ENCODE results near the gene RNF5.
A peak's percentile ranks its signal among the peaks of the same experiment; 100 is the strongest.

Gene RNF5

GRCh38 chr6:32153564-32154513 lies 24.4 kb upstream of the RNF5 start, which contains the start of gene PPT2 (continued):
- TF ChIP-seq ZNF518A (tag by site-specific recombination; conservative IDR thresholded peaks at IDR 0.05; ENCODE audit: low read depth) (0 out of 2 replicates have a peak, but pooled peaks have one; percentile 28), ZNF121 (tag by site-specific recombination; IDR thresholded peaks at IDR 0.05) (peak; percentile 79), ZNF664 (tag by site-specific recombination; IDR thresholded peaks at IDR 0.05) (no peak), RBAK (tag by site-specific recombination; IDR thresholded peaks at IDR 0.05) (no peak), MZF1 (tag by site-specific recombination; IDR thresholded peaks at IDR 0.05; ENCODE audit: borderline replicate concordance) (no peak), ZNF2 (tag by site-specific recombination; IDR thresholded peaks at IDR 0.05) (peak; percentile 52; the same call in 1 of the 2 replicates), KLF9 (tag by site-specific recombination; IDR thresholded peaks at IDR 0.05; ENCODE audit: low read depth) (peak; percentile 72), TSHZ1 (tag by site-specific recombination; IDR thresholded peaks at IDR 0.05; ENCODE audit: borderline replicate concordance) (peak; percentile 23; the same call in 1 of the 2 replicates), TRIM28 (IDR thresholded peaks at IDR 0.05; ENCODE audit: borderline replicate concordance, low read length) (no peak), ZNF488 (tag by site-specific recombination; IDR thresholded peaks at IDR 0.05) (no peak), HIC1 (tag by site-specific recombination; IDR thresholded peaks at IDR 0.05) (peak; percentile 73), ZNF76 (tag by site-specific recombination; IDR thresholded peaks at IDR 0.05; ENCODE audit: borderline replicate concordance, low read depth) (peak; percentile 50; the same call in 1 of the 2 replicates), REPIN1 (tag by site-specific recombination; IDR thresholded peaks at IDR 0.05; ENCODE audit: low read depth) (0 out of 2 replicates have a peak, but pooled peaks have one; percentile 18), ZNF404 (tag by site-specific recombination; IDR thresholded peaks at IDR 0.05) (no peak), ZNF629 (tag by site-specific recombination; IDR thresholded peaks at IDR 0.05) (peak; percentile 93), CTCF (tag by site-specific recombination; IDR thresholded peaks at IDR 0.05) (0 out of 2 replicates have a peak, but pooled peaks have one; percentile 37), GLIS1 (tag by site-specific recombination; IDR thresholded peaks at IDR 0.05) (peak; percentile 52), ZNF596 (tag by site-specific recombination; IDR thresholded peaks at IDR 0.05) (no peak), ZNF416 (tag by site-specific recombination; IDR thresholded peaks at IDR 0.05) (no peak), ZFP69B (tag by site-specific recombination; IDR thresholded peaks at IDR 0.05) (no peak; the same call in none of the 2 replicates), ZBTB8A (tag by site-specific recombination; IDR thresholded peaks at IDR 0.05) (peak; percentile 88), ZNF341 (tag by site-specific recombination; IDR thresholded peaks at IDR 0.05; ENCODE audit: low read depth) (no peak), SCRT2 (tag by site-specific recombination; IDR thresholded peaks at IDR 0.05) (no peak), ZBTB7A (tag by site-specific recombination; IDR thresholded peaks at IDR 0.05; ENCODE audit: low read depth) (peak; percentile 46; the same call in 1 of the 2 replicates), ZNF521 (tag by site-specific recombination; IDR thresholded peaks at IDR 0.05) (no peak)

Measured in HEK293 (cell line).